T-helper 2 cell treated with Interferon-gamma antibody and Interleukin-4, amounts not matched to agents 5 μg/mL and 100 μg/mL, for 36 hours (primary cell): ENCODE data around the gene CWC27.
A peak's percentile ranks its signal among the peaks of the same experiment; 100 is the strongest.

ENCODE experiments used
- DNase-seq: peaks from one replicate; pipeline ENCODE4 v3.0.0; 2021; ENCODE audit warnings: low spot score
- H3K27ac Mint-ChIP-seq: one replicate; pipeline ENCODE4 v1.8.0; 2021; ENCODE audit warnings: mild to moderate bottlenecking, mixed read lengths
- H3K27me3 Mint-ChIP-seq: one replicate; pipeline ENCODE4 v1.8.0; 2021; ENCODE audit warnings: low read depth, mixed read lengths
- H3K36me3 Mint-ChIP-seq: one replicate; pipeline ENCODE4 v1.8.0; 2021; ENCODE audit warnings: low read depth, mixed read lengths
- H3K4me1 Mint-ChIP-seq: one replicate; pipeline ENCODE4 v1.8.0; 2021; ENCODE audit warnings: low read depth, mixed read lengths
- H3K4me3 Mint-ChIP-seq: one replicate; pipeline ENCODE4 v1.8.0; 2022; ENCODE audit warnings: mild to moderate bottlenecking, moderate library complexity, mixed read lengths
- H3K9me3 Mint-ChIP-seq: one replicate; pipeline ENCODE4 v1.8.0; 2021; ENCODE audit warnings: mixed read lengths

The CWC27 gene

GRCh38 chr5:65017636-65018035, 248.9 kb downstream of the CWC27 start:
- Mint-ChIP-seq H3K4me3 (no peak overlapping the region), H3K9me3 (no peaks in the 10 kb centered on the region), H3K27ac (no peak overlapping the region), H3K27me3 (no peaks in the 10 kb centered on the region), H3K4me1 (peaks cover 44% of the 10 kb centered on the region), H3K36me3 (no peaks in the 10 kb centered on the region)
- no peak for DNase-seq

- Mint-ChIP-seq H3K36me3 (no peaks in the 10 kb centered on the region), H3K27ac (no peak overlapping the region), H3K4me1 (peaks cover 38% of the 10 kb centered on the region), H3K4me3 (no peak overlapping the region), H3K9me3 (no peaks in the 10 kb centered on the region), H3K27me3 (no peaks in the 10 kb centered on the region)
- DNase-seq: no peak
These were observed 250.0 kb downstream of the CWC27 start for GRCh38 chr5:65018763-65019162.

GRCh38 chr5:65020492-65020891, 251.8 kb downstream of the CWC27 start:
- Mint-ChIP-seq H3K27me3 (no peaks in the 10 kb centered on the region), H3K4me3 (peak overlapping the region; percentile 53), H3K36me3 (no peaks in the 10 kb centered on the region), H3K9me3 (no peaks in the 10 kb centered on the region), H3K27ac (no peak overlapping the region), H3K4me1 (peaks cover 38% of the 10 kb centered on the region)
- DNase-seq: no peak

- H3K27ac Mint-ChIP-seq: peak overlapping the region; percentile 59
- DNase-seq: no peak
- no peaks in the 10 kb centered on the region for H3K36me3 Mint-ChIP-seq
- no peaks in the 10 kb centered on the region for H3K27me3 Mint-ChIP-seq
- H3K4me3 Mint-ChIP-seq: peak overlapping the region; percentile 19
- H3K4me1 Mint-ChIP-seq: peaks cover 40% of the 10 kb centered on the region
- no peaks in the 10 kb centered on the region for H3K9me3 Mint-ChIP-seq
These were observed 252.9 kb downstream of the CWC27 start for GRCh38 chr5:65021527-65022226.

GRCh38 chr5:65022932-65023331, 254.2 kb downstream of the CWC27 start:
- no peaks in the 10 kb centered on the region for H3K9me3 Mint-ChIP-seq
- H3K27ac Mint-ChIP-seq: no peak overlapping the region
- peaks cover 3% of the 10 kb centered on the region for H3K36me3 Mint-ChIP-seq
- H3K4me3 Mint-ChIP-seq: no peak overlapping the region
- H3K27me3 Mint-ChIP-seq: no peaks in the 10 kb centered on the region
- DNase-seq: no peak
- peaks cover 42% of the 10 kb centered on the region for H3K4me1 Mint-ChIP-seq

GRCh38 chr5:65024681-65025080, 256.0 kb downstream of the CWC27 start:
- no peak for DNase-seq
- Mint-ChIP-seq H3K27me3 (no peaks in the 10 kb centered on the region), H3K27ac (no peak overlapping the region)

GRCh38 chr5:65026816-65027548, 258.3 kb downstream of the CWC27 start:
- no peak for DNase-seq
- H3K27ac Mint-ChIP-seq: peak overlapping the region; percentile 75
- H3K4me1 Mint-ChIP-seq: peaks cover 17% of the 10 kb centered on the region
- H3K27me3 Mint-ChIP-seq: no peaks in the 10 kb centered on the region
- peak overlapping the region; percentile 42 for H3K4me3 Mint-ChIP-seq
- H3K9me3 Mint-ChIP-seq: no peaks in the 10 kb centered on the region
- H3K36me3 Mint-ChIP-seq: peaks cover 3% of the 10 kb centered on the region

More at GRCh38 chr5:65024681-65025080, 256.0 kb downstream of the CWC27 start:
- Mint-ChIP-seq H3K4me1 (peaks cover 37% of the 10 kb centered on the region), H3K4me3 (no peak overlapping the region), H3K36me3 (peaks cover 3% of the 10 kb centered on the region), H3K9me3 (no peaks in the 10 kb centered on the region)

- Mint-ChIP-seq H3K36me3 (peaks cover 3% of the 10 kb centered on the region), H3K27me3 (no peaks in the 10 kb centered on the region), H3K4me1 (peaks cover 11% of the 10 kb centered on the region), H3K9me3 (no peaks in the 10 kb centered on the region), H3K27ac (no peak overlapping the region), H3K4me3 (no peak overlapping the region)
- no peak for DNase-seq
These were observed 260.4 kb downstream of the CWC27 start for GRCh38 chr5:65029178-65029577.

- no peaks in the 10 kb centered on the region for H3K9me3 Mint-ChIP-seq
- peaks cover 13% of the 10 kb centered on the region for H3K4me1 Mint-ChIP-seq
- H3K27ac Mint-ChIP-seq: no peak overlapping the region
- no peak overlapping the region for H3K4me3 Mint-ChIP-seq
- no peaks in the 10 kb centered on the region for H3K27me3 Mint-ChIP-seq
- H3K36me3 Mint-ChIP-seq: peaks cover 3% of the 10 kb centered on the region
- no peak for DNase-seq
These were observed 261.3 kb downstream of the CWC27 start for GRCh38 chr5:65030056-65030455.

GRCh38 chr5:65032250-65032649, 263.5 kb downstream of the CWC27 start:
- peaks cover 22% of the 10 kb centered on the region for H3K4me1 Mint-ChIP-seq
- H3K9me3 Mint-ChIP-seq: no peaks in the 10 kb centered on the region
- peaks cover 1% of the 10 kb centered on the region for H3K36me3 Mint-ChIP-seq
- H3K27me3 Mint-ChIP-seq: no peaks in the 10 kb centered on the region
- DNase-seq: no peak
- no peak overlapping the region for H3K4me3 Mint-ChIP-seq
- H3K27ac Mint-ChIP-seq: no peak overlapping the region

GRCh38 chr5:65034029-65034812, 265.5 kb downstream of the CWC27 start:
- no peaks in the 10 kb centered on the region for H3K9me3 Mint-ChIP-seq
- H3K4me1 Mint-ChIP-seq: peaks cover 33% of the 10 kb centered on the region
- DNase-seq: no peak
- peaks cover 2% of the 10 kb centered on the region for H3K36me3 Mint-ChIP-seq
- peak overlapping the region; percentile 55 for H3K4me3 Mint-ChIP-seq
- peak overlapping the region; percentile 74 for H3K27ac Mint-ChIP-seq
- no peaks in the 10 kb centered on the region for H3K27me3 Mint-ChIP-seq

- H3K27ac Mint-ChIP-seq: peak overlapping the region; percentile 90
- no peaks in the 10 kb centered on the region for H3K27me3 Mint-ChIP-seq
- H3K4me3 Mint-ChIP-seq: peak overlapping the region; percentile 74
- DNase-seq: no peak
- peaks cover 33% of the 10 kb centered on the region for H3K4me1 Mint-ChIP-seq
- peaks cover 2% of the 10 kb centered on the region for H3K36me3 Mint-ChIP-seq
- H3K9me3 Mint-ChIP-seq: no peaks in the 10 kb centered on the region
These were observed 266.1 kb downstream of the CWC27 start for GRCh38 chr5:65034813-65035209.

GRCh38 chr5:65035211-65036206, 266.8 kb downstream of the CWC27 start:
- Mint-ChIP-seq H3K4me3 (peak overlapping the region; percentile 74), H3K9me3 (no peaks in the 10 kb centered on the region), H3K4me1 (peaks cover 33% of the 10 kb centered on the region), H3K27ac (peak overlapping the region; percentile 90), H3K36me3 (peaks cover 2% of the 10 kb centered on the region), H3K27me3 (no peaks in the 10 kb centered on the region)
- peak; percentile 85 for DNase-seq
